Measurements from ENCODE around the gene FGF19.

Gene FGF19

GRCh38 chr11:69665669-69666068 lies 38.2 kb downstream of the FGF19 start:
- no peak for ATAC-seq (ENCODE audit: insufficient read depth, low read depth)
- Histone ChIP-seq H3K4me2 (ENCODE audit: insufficient read depth, low read length) (no peak overlapping the region), H4K20me1 (ENCODE audit: insufficient read depth, low read length) (peaks cover 21% of the 10 kb centered on the region), H3K9ac (ENCODE audit: low read depth, low read length) (no peak overlapping the region), H3K27ac (ENCODE audit: low read length) (no peak overlapping the region), H3K27me3 (ENCODE audit: insufficient read depth, low read length, poor library complexity) (no peaks in the 10 kb centered on the region), H2AFZ (ENCODE audit: low read depth, low read length) (no peak overlapping the region), H3K79me2 (ENCODE audit: insufficient read depth, low read length) (peaks cover 4% of the 10 kb centered on the region; the same call in 1 of the 2 replicates), H3K9me3 (ENCODE audit: insufficient read depth, low read length, severe bottlenecking) (no peaks in the 10 kb centered on the region), H3K36me3 (ENCODE audit: insufficient read depth, low read length) (peaks cover 52% of the 10 kb centered on the region), H3K4me3 (ENCODE audit: low read depth in 1 of 2, low read length in 2 of 2) (no peak overlapping the region), H3K4me1 (ENCODE audit: insufficient read depth, low read length) (peaks cover 6% of the 10 kb centered on the region; the same call in 1 of the 2 replicates)
- no peak for TF ChIP-seq CTCF (IDR thresholded peaks at IDR 0.05; ENCODE audit: borderline replicate concordance, extremely low read depth, low read length, poor library complexity, severe bottlenecking)
- TF ChIP-seq EZH2 (IDR thresholded peaks at IDR 0.05; ENCODE audit: borderline replicate concordance, low read depth, low read length, severe bottlenecking) = no peak
- no peak for DNase-seq

GRCh38 chr11:69664901-69665300 lies 38.9 kb downstream of the FGF19 start:
- Histone ChIP-seq H3K4me2 (ENCODE audit: insufficient read depth, low read length) (no peak overlapping the region), H3K9ac (ENCODE audit: low read depth, low read length) (no peak overlapping the region), H3K36me3 (ENCODE audit: insufficient read depth, low read length) (peaks cover 44% of the 10 kb centered on the region), H3K27ac (ENCODE audit: low read length) (no peak overlapping the region), H3K4me1 (ENCODE audit: insufficient read depth, low read length) (no peaks in the 10 kb centered on the region), H3K4me3 (ENCODE audit: low read depth in 1 of 2, low read length in 2 of 2) (no peak overlapping the region), H3K27me3 (ENCODE audit: insufficient read depth, low read length, poor library complexity) (no peaks in the 10 kb centered on the region), H4K20me1 (ENCODE audit: insufficient read depth, low read length) (peaks cover 13% of the 10 kb centered on the region), H3K79me2 (ENCODE audit: insufficient read depth, low read length) (peaks cover 4% of the 10 kb centered on the region; the same call in 1 of the 2 replicates), H2AFZ (ENCODE audit: low read depth, low read length) (no peak overlapping the region), H3K9me3 (ENCODE audit: insufficient read depth, low read length, severe bottlenecking) (no peaks in the 10 kb centered on the region)
- ATAC-seq (ENCODE audit: insufficient read depth, low read depth) = no peak
- TF ChIP-seq EZH2 (IDR thresholded peaks at IDR 0.05; ENCODE audit: borderline replicate concordance, low read depth, low read length, severe bottlenecking) (no peak), CTCF (IDR thresholded peaks at IDR 0.05; ENCODE audit: borderline replicate concordance, extremely low read depth, low read length, poor library complexity, severe bottlenecking) (no peak)
- DNase-seq = no peak

GRCh38 chr11:69664103-69664775 lies 39.6 kb downstream of the FGF19 start:
- DNase-seq (no peak), ATAC-seq (ENCODE audit: insufficient read depth, low read depth) (no peak)
- no peak for TF ChIP-seq CTCF (IDR thresholded peaks at IDR 0.05; ENCODE audit: borderline replicate concordance, extremely low read depth, low read length, poor library complexity, severe bottlenecking)
- TF ChIP-seq EZH2 (IDR thresholded peaks at IDR 0.05; ENCODE audit: borderline replicate concordance, low read depth, low read length, severe bottlenecking) = no peak
- no peaks in the 10 kb centered on the region for H3K9me3 ChIP-seq (ENCODE audit: insufficient read depth, low read length, severe bottlenecking)
- no peak overlapping the region for H3K27ac ChIP-seq (ENCODE audit: low read length)
- no peak overlapping the region for H3K9ac ChIP-seq (ENCODE audit: low read depth, low read length)
- no peak overlapping the region for H3K4me2 ChIP-seq (ENCODE audit: insufficient read depth, low read length)
- no peaks in the 10 kb centered on the region for H3K27me3 ChIP-seq (ENCODE audit: insufficient read depth, low read length, poor library complexity)
- peaks cover under 1% of the 10 kb centered on the region; the same call in 1 of the 2 replicates for H3K79me2 ChIP-seq (ENCODE audit: insufficient read depth, low read length)
- H3K4me1 ChIP-seq (ENCODE audit: insufficient read depth, low read length) = no peaks in the 10 kb centered on the region
- peaks cover 6% of the 10 kb centered on the region for H4K20me1 ChIP-seq (ENCODE audit: insufficient read depth, low read length)
- no peak overlapping the region for H3K4me3 ChIP-seq (ENCODE audit: low read depth in 1 of 2, low read length in 2 of 2)
- H2AFZ ChIP-seq (ENCODE audit: low read depth, low read length) = no peak overlapping the region
- peaks cover 38% of the 10 kb centered on the region for H3K36me3 ChIP-seq (ENCODE audit: insufficient read depth, low read length)
